Measurements from ENCODE around the gene SYT1.

- no peak for TF ChIP-seq CTCF (IDR thresholded peaks at IDR 0.05)
- no peak for TF ChIP-seq POLR2A (IDR thresholded peaks at IDR 0.05)
Observed at GRCh38 chr12:79001404-79001803, 136.8 kb downstream of the SYT1 start.

Data from prostate gland (tissue), 2 donors.